Gastroesophageal sphincter (tissue), 3 donors: ENCODE results near the gene STARD13.

Experiments
- CTCF ChIP-seq, 4 experiments: fragments of 200-600 bp in 2 of 4; fragments of 450-650 bp in 2 of 4; sonication (generic) in 1 of 4; IDR thresholded peaks; one replicate each; pipeline ENCODE4 v1.5.1; 2017 to 2019; ENCODE audit warnings: antibody characterized with exemption in 4 of 4, mild to moderate bottlenecking in 2 of 4, moderate library complexity in 2 of 4
- POLR2A ChIP-seq, 2 donors: fragments of 450-650 bp; IDR thresholded peaks; one replicate each; pipeline ENCODE4 v1.6.1; 2017; ENCODE audit warnings: antibody characterized with exemption in 2 of 2, mild to moderate bottlenecking in 2 of 2, moderate library complexity in 1 of 2
- POLR2AphosphoS5 ChIP-seq: sonication (generic); formaldehyde crosslinking; IDR thresholded peaks from one replicate; pipeline ENCODE4 v1.6.1; 2017; ENCODE audit warnings: antibody characterized with exemption

GRCh38 chr13:33172400-33172799 lies 113.2 kb downstream of the STARD13 start:
- no peak for TF ChIP-seq CTCF (IDR thresholded peaks at IDR 0.05)
- TF ChIP-seq POLR2A (IDR thresholded peaks at IDR 0.05) = no peak
- no peak for TF ChIP-seq POLR2AphosphoS5
